Chondrocyte (in vitro differentiated cells): ENCODE measurements around the gene DERL2. TPM values are rescaled to one million over a fixed set of nuclear protein-coding genes. Genes with fewer than 3 reads are reported as not detected.

Experiments
- DNase-seq: peaks from one replicate; pipeline ENCODE4 v3.0.0; 2021; ENCODE audit warnings: mixed read lengths, low spot score
- H3K27ac Mint-ChIP-seq: one replicate; pipeline ENCODE4 v1.8.0; 2021; ENCODE audit warnings: mild to moderate bottlenecking, moderate library complexity, mixed read lengths; ENCODE audit not compliant: unreplicated experiment
- H3K27me3 Mint-ChIP-seq: 2 replicates; pipeline ENCODE4 v1.8.0; 2021; ENCODE audit warnings: low read depth, mixed read lengths
- H3K36me3 Mint-ChIP-seq: 2 replicates; pipeline ENCODE4 v1.8.0; 2021; ENCODE audit warnings: low read depth, mixed read lengths
- H3K4me1 Mint-ChIP-seq: 2 replicates; pipeline ENCODE4 v1.8.0; 2021; ENCODE audit warnings: low read depth, mild to moderate bottlenecking, mixed read lengths
- H3K4me3 Mint-ChIP-seq: one replicate; pipeline ENCODE4 v1.8.0; 2021; ENCODE audit warnings: mild to moderate bottlenecking, moderate library complexity, mixed read lengths; ENCODE audit not compliant: unreplicated experiment
- H3K9me3 Mint-ChIP-seq: 2 replicates; pipeline ENCODE4 v1.8.0; 2021; ENCODE audit warnings: low read depth, mixed read lengths
- CTCF ChIP-seq: fragments of 200-600 bp; sonication (generic); IDR thresholded peaks from 2 replicates; pipeline ENCODE4 v1.5.0; 2021; ENCODE audit warnings: antibody characterized with exemption, mild to moderate bottlenecking, moderate library complexity
- long read RNA-seq: library from polyadenylated mRNA; stranded (forward); transcript quantifications from one replicate; pipeline ENCODE4 v2.0.0, GENCODE V29; 2021
- total RNA-seq: library from RNA; stranded (reverse); gene quantifications from 3 replicates; pipeline ENCODE4 v1.2.1, GENCODE V29; 2021

DERL2 gene
- 71.8 to 84.9 TPM (median 74.9 TPM) in 3 replicates for total RNA-seq
- long read RNA-seq, full-length matches to known transcripts = 101 of 132 reads
- long read RNA-seq, partial matches to known transcripts = 1 of 132 reads
- long read RNA-seq, other reads (novel, unspliced or antisense) = 30 of 132 reads

- Mint-ChIP-seq H3K4me3 (peak within 1 kb of the TSS; percentile 95), H3K9me3 (peaks cover 2% of the 10 kb centered on the region), H3K27me3 (no peaks in the 10 kb centered on the region), H3K27ac (peak within 1 kb of the TSS; percentile 98), H3K4me1 (peaks cover 45% of the 10 kb centered on the region), H3K36me3 (peaks cover 20% of the 10 kb centered on the region)
- DNase-seq = no peak
- no peak for TF ChIP-seq CTCF
These were observed at the start of gene DERL2 for GRCh38 chr17:5485270-5486205. DERL2 (minus strand) TSS chr17:5486178; CDS start chr17:5486161, 17 bp downstream.

- DNase-seq = no peak
- no peaks in the 10 kb centered on the region for H3K4me1 Mint-ChIP-seq
- H3K9me3 Mint-ChIP-seq = no peaks in the 10 kb centered on the region
- TF ChIP-seq CTCF = no peak
- H3K4me3 Mint-ChIP-seq = no peak overlapping the region
- H3K27ac Mint-ChIP-seq = no peak overlapping the region
- H3K36me3 Mint-ChIP-seq = no peaks in the 10 kb centered on the region
- H3K27me3 Mint-ChIP-seq = no peaks in the 10 kb centered on the region
These were observed 49.5 kb upstream of the DERL2 start for GRCh38 chr17:5535436-5535835.

- H3K4me3 Mint-ChIP-seq = no peak overlapping the region
These were observed 47.7 kb upstream of the DERL2 start for GRCh38 chr17:5533486-5534315.

GRCh38 chr17:5532581-5532980, 46.6 kb upstream of the DERL2 start:
- H3K27ac Mint-ChIP-seq = no peak overlapping the region
- peaks cover 3% of the 10 kb centered on the region for H3K36me3 Mint-ChIP-seq
- DNase-seq = no peak
- no peak overlapping the region for H3K4me3 Mint-ChIP-seq
- H3K27me3 Mint-ChIP-seq = no peaks in the 10 kb centered on the region
- no peak for TF ChIP-seq CTCF
- no peaks in the 10 kb centered on the region for H3K9me3 Mint-ChIP-seq
- H3K4me1 Mint-ChIP-seq = peaks cover 3% of the 10 kb centered on the region

More at GRCh38 chr17:5533486-5534315, 47.7 kb upstream of the DERL2 start:
- Mint-ChIP-seq H3K4me1 (no peaks in the 10 kb centered on the region), H3K27ac (no peak overlapping the region), H3K9me3 (no peaks in the 10 kb centered on the region), H3K36me3 (peaks cover 3% of the 10 kb centered on the region), H3K27me3 (no peaks in the 10 kb centered on the region)
- DNase-seq = no peak
- TF ChIP-seq CTCF = no peak

GRCh38 chr17:5531085-5531418, 45.1 kb upstream of the DERL2 start:
- Mint-ChIP-seq H3K36me3 (peaks cover 3% of the 10 kb centered on the region), H3K27me3 (no peaks in the 10 kb centered on the region), H3K4me1 (peaks cover 18% of the 10 kb centered on the region), H3K9me3 (no peaks in the 10 kb centered on the region), H3K27ac (no peak overlapping the region), H3K4me3 (no peak overlapping the region)
- TF ChIP-seq CTCF = no peak
- DNase-seq = no peak
